ENCODE data around the gene JPH4.
"Not testable (repeated sequence)": the region's sequence is repeated elsewhere in the genome, so short reads cannot be mapped to it uniquely, and the experiment has no call there.

JPH4 gene

GRCh38 chr14:23583761-23584526, 5.4 kb upstream of the JPH4 start:
- not testable (repeated sequence) for DNase-seq (ENCODE audit: low read depth, low spot score); H3K4me3 ChIP-seq (ENCODE audit: low read length)

- H3K4me3 ChIP-seq (ENCODE audit: low read length): no peak overlapping the region
- DNase-seq (ENCODE audit: low read depth, low spot score): no peak
These were observed 4.5 kb upstream of the JPH4 start for GRCh38 chr14:23582906-23583760.

DNA sequence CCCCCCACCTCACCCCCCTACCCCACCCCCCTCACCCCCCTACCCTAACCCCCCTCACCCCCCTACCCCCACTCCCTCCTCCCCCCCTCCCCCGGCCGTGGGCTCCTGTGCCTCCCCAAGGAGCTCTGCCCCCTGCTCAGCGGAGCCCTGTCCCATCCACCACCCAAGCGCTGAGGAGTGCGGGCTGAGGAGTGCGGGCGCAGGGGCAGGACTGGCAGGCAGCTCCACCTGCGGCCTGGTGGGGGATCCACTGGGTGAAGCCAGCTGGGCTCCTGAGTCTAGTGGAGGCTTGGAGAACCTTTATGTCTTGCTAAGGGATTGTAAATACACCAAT, 2.3 kb upstream of the JPH4 start:
- no peak overlapping the region for H3K4me3 ChIP-seq (ENCODE audit: low read length)
- DNase-seq (ENCODE audit: low read depth, low spot score): no peak

DNA sequence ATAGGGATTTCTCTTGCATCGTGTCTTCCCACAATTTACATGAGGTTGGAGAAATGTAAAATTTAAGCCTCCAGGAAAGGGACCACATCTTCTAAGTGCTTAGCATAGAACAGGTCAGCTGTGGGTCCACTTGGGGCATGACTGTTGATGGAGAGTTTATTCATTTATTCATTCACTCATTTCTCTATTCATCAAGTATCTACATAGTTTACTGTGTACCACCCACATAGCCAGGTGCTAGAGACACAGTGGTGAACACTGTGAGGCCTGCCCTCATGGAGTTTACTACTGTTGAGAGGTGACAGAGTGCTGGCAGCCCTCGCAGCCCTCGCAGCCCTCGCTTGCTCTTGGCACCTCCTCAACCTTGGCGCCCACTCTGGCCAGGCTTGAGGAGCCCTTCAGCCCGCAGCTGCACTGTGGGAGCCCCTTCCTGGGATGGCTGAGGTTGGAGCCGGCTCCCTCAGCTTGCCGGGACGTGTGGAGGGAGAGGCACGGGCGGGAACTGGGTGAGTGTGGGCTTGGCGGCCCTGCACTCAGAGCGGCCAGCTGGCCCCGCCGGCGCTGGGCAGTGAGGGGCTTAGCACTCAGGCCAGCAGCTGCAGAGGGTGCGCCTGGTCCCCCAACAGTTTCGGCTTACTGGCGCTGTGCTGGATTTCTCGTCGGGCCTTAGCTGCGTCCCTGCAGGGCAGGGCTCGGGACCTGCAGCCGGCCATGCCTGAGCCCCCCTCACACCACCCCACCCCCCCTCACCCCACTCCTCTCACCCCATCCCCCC, 1.7 kb upstream of the JPH4 start:
- no peak for DNase-seq (ENCODE audit: low read depth, low spot score)
- no peak overlapping the region for H3K4me3 ChIP-seq (ENCODE audit: low read length)

DNA sequence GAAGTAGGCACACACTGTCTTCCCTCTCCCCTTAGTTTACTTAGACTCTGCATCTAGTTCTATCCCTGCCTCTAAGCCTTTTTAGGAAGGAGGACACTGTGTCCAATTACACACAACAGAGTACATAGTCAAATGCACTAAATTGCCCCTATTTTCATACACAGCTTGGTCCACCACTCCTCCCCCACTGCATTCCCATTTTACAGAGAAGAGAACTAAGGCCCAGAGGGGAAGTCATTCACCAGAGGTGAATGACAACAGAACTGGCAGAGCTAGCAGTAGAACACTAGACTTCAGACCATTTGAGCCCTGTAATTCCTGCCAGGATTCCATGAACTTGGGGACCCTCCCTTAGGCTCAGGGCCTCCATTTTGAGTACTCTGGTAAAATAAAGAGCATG, 1.1 kb upstream of the JPH4 start:
- DNase-seq (ENCODE audit: low read depth, low spot score): no peak
- H3K4me3 ChIP-seq (ENCODE audit: low read length): no peak overlapping the region

DNA sequence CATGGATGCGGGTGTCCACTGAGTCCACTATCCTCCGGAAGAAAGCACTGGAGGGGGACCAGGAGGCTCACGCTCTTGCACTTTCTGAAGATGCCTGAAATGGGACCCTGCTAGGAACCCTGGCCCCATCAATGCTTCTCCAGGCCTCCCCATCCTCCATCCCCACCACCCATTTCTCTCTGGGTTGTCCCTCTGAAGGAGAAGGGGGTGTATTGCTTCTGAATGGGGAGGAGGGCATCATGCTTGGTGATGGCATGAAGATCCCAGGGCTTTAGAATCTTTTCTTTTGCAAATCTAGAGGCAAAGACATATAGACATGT, 681 bp upstream of the JPH4 start:
- DNase-seq (ENCODE audit: low read depth, low spot score): no peak
- H3K4me3 ChIP-seq (ENCODE audit: low read length): no peak overlapping the region

- no peak overlapping the region for H3K4me3 ChIP-seq (ENCODE audit: low read length)
These were observed 739 bp downstream of the JPH4 start for GRCh38 chr14:23577710-23578392.

DNA sequence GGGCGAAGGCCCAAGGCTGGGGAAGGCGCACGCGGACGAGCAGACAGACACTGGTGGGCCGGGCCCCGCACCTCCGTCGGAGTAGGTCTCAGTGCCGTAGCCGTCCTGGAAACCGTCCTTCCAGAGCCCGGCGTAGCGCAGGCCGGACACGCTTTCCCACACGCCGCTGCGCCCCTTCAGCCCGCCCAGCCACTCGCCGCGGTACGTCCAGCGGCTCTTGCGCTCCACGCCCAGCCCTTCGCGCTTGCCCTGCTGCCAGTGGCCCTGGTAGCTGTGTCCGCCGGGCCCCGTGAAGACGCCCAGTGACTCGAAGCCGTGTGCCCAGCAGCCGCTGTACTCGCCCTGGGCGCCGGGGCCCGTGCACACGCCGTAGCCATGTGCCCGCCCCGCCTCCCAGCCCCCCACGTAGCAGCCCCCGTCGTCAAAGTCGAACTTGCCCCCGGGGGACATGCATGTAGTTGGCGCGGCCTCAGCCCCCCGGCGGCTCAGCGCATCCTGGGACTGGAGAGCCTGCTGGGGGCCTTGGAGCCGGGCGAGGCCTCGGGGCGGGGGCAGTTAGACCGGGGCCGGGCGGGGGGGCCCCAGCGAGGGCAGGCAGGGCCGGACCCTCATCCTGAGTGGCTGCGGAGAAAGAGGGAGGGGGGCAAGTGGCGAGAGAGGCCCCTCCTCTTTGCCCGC, 1.4 kb downstream of the JPH4 start:
- no peak overlapping the region for H3K4me3 ChIP-seq (ENCODE audit: low read length)
- no peak for DNase-seq (ENCODE audit: low read depth, low spot score)

More at GRCh38 chr14:23577710-23578392, 739 bp downstream of the JPH4 start:
- no peak for DNase-seq (ENCODE audit: low read depth, low spot score)

DNA sequence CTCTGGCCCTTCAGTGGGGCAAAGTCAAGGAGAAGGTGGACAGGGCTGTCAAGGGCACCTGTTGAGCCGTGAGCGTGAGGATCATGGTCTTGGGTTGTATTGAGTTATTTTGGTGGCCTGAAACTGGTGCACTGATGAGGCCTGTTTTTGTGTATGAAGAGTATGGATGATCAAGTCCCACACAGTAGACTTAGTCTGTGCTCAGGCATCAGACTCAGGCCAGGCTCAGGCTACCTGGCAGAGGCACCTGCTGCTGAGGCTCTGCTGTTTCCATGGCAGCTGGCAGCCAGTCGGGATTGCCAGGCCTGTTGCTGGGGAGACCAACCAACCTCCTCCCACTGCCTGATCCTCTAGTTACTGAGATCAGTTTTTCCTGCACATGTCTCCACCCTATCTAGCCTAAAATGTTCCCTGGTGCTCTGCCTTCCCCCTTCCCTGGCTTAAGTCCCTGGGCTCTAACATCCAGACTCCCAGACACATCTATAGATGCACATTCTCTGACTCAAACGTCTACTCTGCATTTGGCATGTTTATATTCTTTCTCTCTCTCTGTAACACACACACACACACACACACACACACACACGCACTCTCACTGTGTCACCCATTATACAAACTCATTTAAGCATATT, 5.1 kb downstream of the JPH4 start:
- DNase-seq (ENCODE audit: low read depth, low spot score): no peak

GRCh38 chr14:23572836-23573235, 5.8 kb downstream of the JPH4 start:
- DNase-seq (ENCODE audit: low read depth, low spot score): no peak
- no peak overlapping the region for H3K4me3 ChIP-seq (ENCODE audit: low read length)

More for the DNA sequence above, 5.1 kb downstream of the JPH4 start:
- no peak overlapping the region for H3K4me3 ChIP-seq (ENCODE audit: low read length)

DNA sequence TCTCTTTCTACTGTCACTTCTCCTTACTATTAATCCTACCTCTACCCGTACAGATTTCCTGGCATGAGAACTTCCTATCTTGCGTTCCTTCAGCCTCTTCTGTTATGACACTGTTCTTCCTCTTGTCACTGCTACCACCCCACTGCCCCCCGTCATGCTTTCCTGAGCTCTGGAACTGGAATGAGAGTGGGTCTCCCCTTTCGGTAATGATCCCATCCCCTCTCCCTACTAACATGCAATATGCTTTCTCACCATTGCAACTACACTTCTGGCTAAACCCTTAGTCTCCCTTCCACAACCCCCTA, 6.1 kb downstream of the JPH4 start:
- DNase-seq (ENCODE audit: low read depth, low spot score): no peak

GRCh38 chr14:23571701-23572523, 6.7 kb downstream of the JPH4 start:
- H3K4me3 ChIP-seq (ENCODE audit: low read length): no peak overlapping the region
- DNase-seq (ENCODE audit: low read depth, low spot score): no peak

More for the DNA sequence above, 6.1 kb downstream of the JPH4 start:
- H3K4me3 ChIP-seq (ENCODE audit: low read length): no peak overlapping the region

- no peak for DNase-seq (ENCODE audit: low read depth, low spot score)
- H3K4me3 ChIP-seq (ENCODE audit: low read length): no peak overlapping the region
These were observed 7.6 kb downstream of the JPH4 start for GRCh38 chr14:23570806-23571483.

- no peak overlapping the region for H3K4me3 ChIP-seq (ENCODE audit: low read length)
- DNase-seq (ENCODE audit: low read depth, low spot score): peak; percentile 43
These were observed 9.0 kb downstream of the JPH4 start for GRCh38 chr14:23569443-23570151.

- no peak for DNase-seq (ENCODE audit: low read depth, low spot score)
These were observed 9.8 kb downstream of the JPH4 start for GRCh38 chr14:23568600-23569331.

DNA sequence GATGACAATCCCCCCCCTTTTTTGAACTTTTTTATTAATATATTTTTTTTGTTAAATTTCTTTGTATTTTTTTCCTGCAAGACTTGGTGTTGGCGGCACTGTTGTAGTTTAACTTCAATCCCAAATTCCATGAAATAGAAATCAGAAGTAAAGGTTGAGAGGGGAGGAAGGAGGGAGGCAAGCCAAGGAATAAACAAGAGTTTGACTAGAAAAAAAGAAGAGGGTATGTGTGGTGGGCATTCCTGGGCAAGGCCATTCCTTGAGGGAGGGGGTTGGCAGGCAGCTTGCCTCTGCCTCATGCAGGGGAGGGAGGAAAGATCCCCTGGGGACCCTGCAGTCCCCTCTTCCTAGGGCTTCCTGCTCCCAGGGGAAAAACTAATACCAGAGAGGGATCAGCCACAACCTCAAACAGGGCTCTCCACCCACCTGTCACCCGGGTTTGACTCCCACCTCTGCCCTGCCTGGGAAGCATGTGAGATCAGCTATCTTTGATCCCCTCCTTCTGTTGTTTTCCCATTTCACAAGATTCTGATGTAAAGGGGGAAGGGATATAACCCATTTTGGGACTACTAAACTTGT, 10.5 kb downstream of the JPH4 start:
- H3K4me3 ChIP-seq (ENCODE audit: low read length): peak overlapping the region; percentile 83

More at GRCh38 chr14:23568600-23569331, 9.8 kb downstream of the JPH4 start:
- H3K4me3 ChIP-seq (ENCODE audit: low read length): no peak overlapping the region

More for the DNA sequence above, 10.5 kb downstream of the JPH4 start:
- no peak for DNase-seq (ENCODE audit: low read depth, low spot score)

All from Jurkat, Clone E6-1 (cell line).